ENCODE results near the gene SLC41A3. TPM values are rescaled to one million over a fixed set of nuclear protein-coding genes. Genes with fewer than 3 reads are reported as not detected.

The SLC41A3 gene
- polyA plus RNA-seq, 2 of the 4 experiments (the other 2 are of a cell fraction) = 18.9 to 24.2 TPM

GRCh38 chr3:126008219-126008618 lies 75.7 kb downstream of the SLC41A3 start:
- ChIA-PET POLR2A (no interaction called here), CTCF (no interaction called here)
- 97% methylated on average over 3 of the region's 3 CpGs for WGBS (ENCODE audit: missing lambda C conversion rate)
- H3K4me2 ChIP-seq = no peak overlapping the region
- H3K4me3 ChIP-seq = no peak overlapping the region
- DNase-seq (ENCODE audit: low read depth in 1 of 2, low spot score in 1 of 2) (no peak), FAIRE-seq (no peak), ATAC-seq (no peak)
- H3K27ac ChIP-seq = no peak overlapping the region
- TF ChIP-seq POLR2AphosphoS2 (conservative IDR thresholded peaks at IDR 0.05; ENCODE audit: low read length) = no peak
- TF ChIP-seq EHF (CRISPR knock-in tag; IDR thresholded peaks at IDR 0.05) = no peak
- TF ChIP-seq ZSCAN20 (CRISPR knock-in tag; IDR thresholded peaks at IDR 0.05) = no peak
- no peak for TF ChIP-seq KDM5A (IDR thresholded peaks at IDR 0.05)
- TF ChIP-seq CBX8 (IDR thresholded peaks at IDR 0.05) = no peak
- no peak for TF ChIP-seq ZC3H11A (IDR thresholded peaks at IDR 0.05)
- no peak for TF ChIP-seq HOXB13 (CRISPR knock-in tag; IDR thresholded peaks at IDR 0.05; ENCODE audit: low read depth)
- TF ChIP-seq SREBF2 (IDR thresholded peaks at IDR 0.05) = no peak
- no peak for TF ChIP-seq HMGXB4 (CRISPR knock-in tag; IDR thresholded peaks at IDR 0.05; ENCODE audit: borderline replicate concordance)
- TF ChIP-seq POLR2A (IDR thresholded peaks at IDR 0.05; ENCODE audit: low read length) = no peak
- TF ChIP-seq MYC (IDR thresholded peaks at IDR 0.05; ENCODE audit: borderline replicate concordance, low read length) = no peak
- TF ChIP-seq ELK1 (IDR thresholded peaks at IDR 0.05; ENCODE audit: low read depth, low read length) = no peak
- no peak for TF ChIP-seq EP300 (IDR thresholded peaks at IDR 0.05)
- H3K9me3 ChIP-seq = no peaks in the 10 kb centered on the region
- no peaks in the 10 kb centered on the region for H3K4me1 ChIP-seq

- CTCF ChIA-PET = no interaction called here
- ATAC-seq (no peak), DNase-seq (ENCODE audit: low read depth in 1 of 2, low spot score in 1 of 2) (no peak), FAIRE-seq (no peak)
- POLR2A ChIA-PET = no interaction called here
- WGBS (ENCODE audit: missing lambda C conversion rate) = 33% methylated on average over 3 of the region's 3 CpGs
- Histone ChIP-seq H3K4me1 (no peaks in the 10 kb centered on the region), H3K9me3 (no peaks in the 10 kb centered on the region), H3K4me2 (no peak overlapping the region), H3K4me3 (no peak overlapping the region), H3K27ac (no peak overlapping the region)
- no peak for TF ChIP-seq JUNB (IDR thresholded peaks at IDR 0.05)
- no peak for TF ChIP-seq TP53 (CRISPR knock-in tag; IDR thresholded peaks at IDR 0.05)
- no peak for TF ChIP-seq ZSCAN20 (CRISPR knock-in tag; IDR thresholded peaks at IDR 0.05)
- TF ChIP-seq SREBF2 (IDR thresholded peaks at IDR 0.05) = no peak
- TF ChIP-seq FOSB (CRISPR knock-in tag; IDR thresholded peaks at IDR 0.05) = no peak
- no peak for TF ChIP-seq HEYL (CRISPR knock-in tag; IDR thresholded peaks at IDR 0.05)
Observed at GRCh38 chr3:126005951-126006350, 78.0 kb downstream of the SLC41A3 start.

- no peak for FAIRE-seq
Observed at GRCh38 chr3:126004692-126005091, 79.2 kb downstream of the SLC41A3 start.

More at GRCh38 chr3:126004692-126005091, 79.2 kb downstream of the SLC41A3 start:
- H3K27ac ChIP-seq = no peak overlapping the region
- DNase-seq (ENCODE audit: low read depth in 1 of 2, low spot score in 1 of 2) (no peak), ATAC-seq (no peak)
- no peaks in the 10 kb centered on the region for H3K9me3 ChIP-seq
- POLR2A ChIA-PET = no interaction called here
- H3K4me2 ChIP-seq = no peak overlapping the region
- H3K4me3 ChIP-seq = no peak overlapping the region
- no peaks in the 10 kb centered on the region for H3K4me1 ChIP-seq
- TF ChIP-seq KDM5A (IDR thresholded peaks at IDR 0.05) (no peak), NPAS2 (CRISPR knock-in tag; IDR thresholded peaks at IDR 0.05; ENCODE audit: borderline replicate concordance) (no peak), NR3C1 (IDR thresholded peaks at IDR 0.05) (no peak), USF2 (IDR thresholded peaks at IDR 0.05) (no peak), MAZ (IDR thresholded peaks at IDR 0.05; ENCODE audit: borderline replicate concordance, low read depth, low read length) (no peak), HDAC2 (IDR thresholded peaks at IDR 0.05) (no peak)
- WGBS (ENCODE audit: missing lambda C conversion rate) = 20% methylated on average over 2 of the region's 7 CpGs
- CTCF ChIA-PET = no interaction called here
